GM21528 (cell line): ENCODE data around the gene SEZ6L2.
"Not testable (repeated sequence)": the region's sequence is repeated elsewhere in the genome, so short reads cannot be mapped to it uniquely, and the experiment has no call there.

Source experiments
- ATAC-seq: cut with Tn5 transposase; IDR thresholded peaks from one replicate; pipeline ENCODE4 v1.9.1; 2021; ENCODE audit warnings: mild to moderate bottlenecking, moderate library complexity; ENCODE audit not compliant: unreplicated experiment, low FRiP score

The SEZ6L2 gene

GRCh38 chr16:29891525-29892457, 7.6 kb downstream of the SEZ6L2 start:
- no peak for ATAC-seq

- ATAC-seq, result not testable (repeated sequence)
These were observed 10.0 kb downstream of the SEZ6L2 start for GRCh38 chr16:29889372-29889771.

DNA sequence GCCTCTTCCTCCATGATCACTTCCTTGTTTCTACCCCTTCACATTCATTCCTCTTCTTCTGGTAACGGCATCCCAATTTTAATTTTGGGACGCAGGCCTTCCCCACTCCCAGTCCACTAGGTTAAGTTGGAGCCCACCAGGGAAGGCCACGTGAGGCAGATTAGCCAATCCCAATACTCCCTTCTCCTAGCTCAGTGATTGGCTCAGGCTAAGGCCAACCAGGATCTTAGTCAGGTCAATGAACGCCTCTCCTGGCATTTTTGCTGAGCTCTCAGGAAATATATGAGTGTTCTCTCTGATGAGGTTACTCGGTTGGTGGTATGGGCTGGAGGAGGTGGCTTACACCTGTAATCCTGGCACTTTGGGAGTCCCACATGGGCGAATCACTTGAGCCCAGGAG, 15.4 kb downstream of the SEZ6L2 start:
- ATAC-seq, result no peak

DNA sequence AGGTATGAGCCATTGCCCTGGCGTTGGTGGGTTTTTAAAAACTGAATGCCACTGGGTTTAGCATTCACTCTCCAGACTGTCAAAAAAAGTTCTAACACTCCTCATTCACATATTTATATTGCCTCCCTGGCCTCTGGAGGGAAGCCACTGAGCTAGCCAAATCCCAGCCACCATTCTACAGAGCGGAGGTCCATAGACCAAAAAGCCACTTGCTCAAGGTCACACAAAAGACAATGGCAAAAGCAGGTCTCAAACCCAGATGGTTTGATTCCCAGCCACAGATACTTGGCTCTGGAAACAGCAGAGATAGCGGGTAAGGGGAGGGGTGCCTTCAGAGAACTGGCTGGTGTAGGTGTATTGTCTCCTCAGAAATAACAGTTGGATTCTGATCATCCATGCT, 18.3 kb downstream of the SEZ6L2 start:
- ATAC-seq, result no peak

DNA sequence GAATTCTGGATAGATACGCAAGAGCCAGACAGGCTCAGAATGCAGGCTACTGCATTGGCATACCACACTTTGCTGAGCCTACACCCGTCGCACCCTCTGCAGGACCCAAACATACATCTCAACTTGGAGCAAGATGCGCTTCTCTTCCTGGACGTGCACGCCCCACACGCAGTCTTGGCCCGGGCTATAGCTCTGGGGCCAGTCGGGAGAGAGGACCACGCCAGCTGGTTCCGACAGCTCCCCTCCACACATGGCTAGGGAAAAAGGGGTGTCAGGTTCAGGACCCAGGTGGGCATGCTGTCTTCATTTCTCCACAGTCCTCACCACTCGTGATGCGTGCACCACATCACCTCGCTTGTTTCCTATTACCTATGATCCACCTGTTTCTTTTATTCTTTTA, 21.2 kb downstream of the SEZ6L2 start:
- no peak for ATAC-seq

DNA sequence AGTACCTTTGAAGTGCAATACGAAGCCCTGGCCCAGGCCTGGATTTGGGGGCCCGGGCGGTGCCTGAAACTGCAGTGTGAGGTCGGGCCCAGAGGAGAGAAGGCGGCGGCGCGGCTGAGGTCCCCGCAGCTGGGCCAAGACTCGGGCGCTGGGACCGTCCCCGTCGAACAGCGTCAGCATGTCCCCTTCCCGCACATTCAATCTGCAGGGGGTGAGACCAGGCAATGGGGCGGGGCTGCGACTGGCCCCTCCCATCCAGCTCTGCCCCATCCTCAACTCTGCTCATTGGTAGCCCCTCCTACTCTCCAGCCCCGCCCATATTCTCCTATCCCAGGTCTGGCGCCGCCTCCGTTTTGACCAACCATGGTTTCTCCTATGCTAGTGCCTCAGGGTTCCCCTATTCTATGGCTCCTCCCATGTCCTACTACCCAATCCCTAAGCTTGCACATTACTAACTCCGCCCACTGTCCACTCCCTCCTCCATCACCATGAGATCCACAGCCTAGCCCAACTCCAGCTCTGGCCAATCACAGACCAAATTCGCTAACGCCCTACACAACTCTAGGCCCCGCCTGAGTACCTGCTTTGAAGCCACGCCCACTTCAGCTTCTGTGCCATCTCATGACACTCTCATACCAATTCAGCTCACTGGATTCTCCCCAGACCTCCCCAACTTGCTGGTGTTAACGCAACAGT, 21.9 kb downstream of the SEZ6L2 start:
- no peak for ATAC-seq

DNA sequence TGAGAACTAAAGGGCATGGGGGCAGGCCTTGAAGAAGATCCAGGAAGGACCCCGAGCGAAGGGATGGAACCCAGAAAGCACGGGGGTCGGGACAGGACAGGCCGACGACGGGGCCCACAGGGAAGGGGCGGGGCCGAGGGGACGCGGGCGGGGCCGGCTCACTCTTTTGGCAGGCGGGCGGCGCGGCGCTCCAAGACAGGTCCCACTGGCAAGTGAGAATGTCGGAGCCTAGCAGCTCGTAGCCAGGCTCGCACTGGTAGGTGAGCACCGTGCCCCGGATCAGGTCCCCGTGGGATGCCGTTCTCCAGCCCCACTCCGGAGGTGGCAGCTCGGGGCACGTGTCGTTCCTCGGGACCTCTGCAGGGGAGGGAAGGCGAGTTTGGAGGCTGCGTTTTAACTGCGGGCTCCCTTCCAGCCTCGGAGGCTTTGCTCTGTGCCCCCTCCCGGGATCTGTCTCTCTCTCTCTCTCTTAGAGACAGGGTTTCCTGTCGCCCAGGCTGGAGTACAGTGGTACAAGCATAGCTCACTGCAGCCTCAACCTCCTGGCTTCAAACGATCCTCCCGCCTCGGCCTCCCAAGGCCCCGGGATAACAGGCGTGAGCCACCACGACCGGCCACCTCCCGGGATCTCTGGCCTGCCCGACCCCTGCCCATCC, 22.6 kb downstream of the SEZ6L2 start:
- ATAC-seq, result no peak

GRCh38 chr16:29876217-29876593, 23.1 kb downstream of the SEZ6L2 start:
- ATAC-seq, result no peak

DNA sequence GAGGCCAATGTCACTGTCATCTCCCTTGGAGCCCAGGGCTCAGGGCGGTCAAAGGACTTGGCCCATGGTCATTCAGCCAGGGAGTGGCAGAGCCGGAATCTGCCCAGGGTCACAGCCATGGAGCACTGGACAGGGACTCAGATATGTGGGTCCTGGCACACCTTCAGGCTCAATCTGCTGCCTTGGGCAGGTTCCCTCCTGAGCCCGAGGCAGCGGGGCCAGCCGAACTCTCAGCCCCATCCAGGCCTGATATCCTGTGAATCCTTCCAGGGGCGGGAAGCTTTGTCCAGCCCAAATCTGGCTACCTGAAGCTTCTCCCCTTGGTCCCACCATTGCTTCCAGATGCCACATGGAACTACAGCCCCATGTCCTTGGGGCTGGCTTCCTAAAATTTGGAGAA, 24.1 kb downstream of the SEZ6L2 start:
- no peak for ATAC-seq

DNA sequence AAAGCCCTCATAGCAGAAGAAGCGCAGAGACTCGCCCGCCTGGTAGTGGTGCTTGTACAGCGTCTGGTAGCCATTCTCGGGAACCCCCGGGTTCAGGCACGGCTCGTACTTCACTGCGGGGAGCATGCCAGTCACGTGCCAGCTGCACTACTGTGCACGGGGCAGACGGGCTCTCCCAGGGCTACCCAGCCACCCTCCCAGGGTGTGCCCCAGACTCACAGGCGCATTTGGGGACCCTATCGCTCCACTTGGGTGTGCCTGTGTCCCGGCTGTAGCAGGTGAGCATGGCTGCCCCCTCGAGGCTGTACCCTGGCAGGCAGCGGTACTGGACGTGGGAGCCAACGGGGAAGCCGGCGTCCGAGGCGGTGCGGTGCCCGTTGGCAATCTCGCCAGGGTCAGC, 26.0 kb downstream of the SEZ6L2 start:
- ATAC-seq, result no peak

DNA sequence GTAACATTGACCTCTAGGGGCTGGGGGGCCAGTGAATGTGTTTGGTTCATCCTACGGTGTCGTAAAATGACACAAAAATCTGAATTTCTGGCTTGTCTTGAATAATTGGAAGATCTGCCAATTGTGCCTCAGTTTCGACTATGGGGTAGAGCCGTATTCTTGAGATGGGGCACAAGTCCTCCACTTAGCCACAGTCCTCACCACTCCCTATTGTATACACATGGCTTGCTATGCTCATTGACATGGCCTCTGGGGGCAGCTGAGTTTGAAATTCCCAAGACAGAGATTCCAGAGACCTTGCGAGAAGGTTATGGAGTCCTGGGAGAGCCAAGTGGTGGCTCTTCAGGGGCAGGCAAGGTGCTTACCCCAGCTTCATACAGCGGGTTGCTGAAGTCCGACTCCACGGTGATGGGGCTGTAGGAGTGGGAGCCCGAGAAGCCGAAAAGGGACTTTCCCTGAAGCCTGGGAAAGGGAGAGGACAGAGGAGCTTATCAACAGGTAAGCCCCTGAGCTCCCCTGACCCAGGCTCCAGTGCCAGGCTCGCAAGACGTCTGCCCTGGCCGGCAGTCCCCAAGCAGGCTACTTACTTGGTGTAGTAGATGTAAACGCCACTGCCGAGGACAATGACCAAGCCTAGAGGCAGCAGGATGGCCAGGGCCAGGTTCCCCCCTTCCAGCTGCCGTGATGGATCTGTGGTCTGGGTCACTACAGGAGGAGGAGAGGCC, 27.4 kb downstream of the SEZ6L2 start:
- ATAC-seq, result no peak

- not testable (repeated sequence) for ATAC-seq
These were observed 30.3 kb downstream of the SEZ6L2 start for GRCh38 chr16:29869067-29869466.

DNA sequence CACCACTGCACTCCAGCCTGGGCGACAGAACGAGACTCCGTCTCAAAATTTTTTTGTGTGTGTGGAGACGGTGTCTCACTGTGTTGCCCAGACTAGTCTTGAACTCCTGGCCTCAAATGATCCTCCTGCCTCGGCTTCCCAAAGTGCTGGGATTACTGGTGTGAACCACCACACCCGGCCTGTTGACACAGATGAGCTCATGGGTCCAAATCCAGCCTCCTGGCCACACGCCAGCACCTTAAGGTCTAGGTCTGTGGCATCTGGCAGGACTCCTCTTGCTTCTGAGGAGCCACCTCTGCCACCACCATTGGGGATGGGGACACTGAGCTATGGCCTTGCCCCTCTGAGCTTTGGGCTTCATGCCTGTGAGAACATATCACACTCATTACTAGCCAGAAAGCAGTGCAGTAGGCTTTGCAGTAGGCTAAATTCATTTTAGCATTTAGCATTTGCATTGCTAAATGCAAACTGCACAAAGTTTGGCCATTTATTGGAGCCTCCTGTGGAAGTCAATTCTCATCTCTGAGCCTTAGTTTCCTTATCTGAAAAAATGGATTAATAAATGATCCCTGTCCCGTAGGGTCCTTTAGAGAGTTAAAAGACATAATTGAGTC, 30.8 kb downstream of the SEZ6L2 start:
- ATAC-seq, result no peak

GRCh38 chr16:29864205-29864604, 35.1 kb downstream of the SEZ6L2 start:
- no peak for ATAC-seq

DNA sequence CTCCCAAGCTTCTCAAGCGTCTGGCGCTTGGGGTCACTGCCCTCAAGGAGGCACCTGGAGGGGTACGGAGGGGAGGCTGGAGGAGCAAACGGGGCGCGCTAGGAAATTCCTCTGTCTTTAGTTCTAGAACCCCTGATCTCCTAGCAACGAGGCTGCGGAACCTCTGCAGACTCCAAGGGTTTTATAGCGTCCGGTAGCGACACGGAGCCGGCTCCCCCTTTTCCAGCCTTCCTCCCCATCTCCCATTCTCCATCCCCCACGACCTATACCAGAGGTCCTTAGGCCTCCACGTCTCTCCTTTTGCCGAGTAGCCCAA, 35.7 kb downstream of the SEZ6L2 start:
- ATAC-seq, result no peak

GRCh38 chr16:29862884-29863668, 36.3 kb downstream of the SEZ6L2 start, which contains the start of gene CDIPT:
CDIPT (minus strand) TSS chr16:29863226; CDS start chr16:29862857, 369 bp downstream.
- ATAC-seq, result peak; percentile 83

- no peak for ATAC-seq
These were observed 36.9 kb downstream of the SEZ6L2 start for GRCh38 chr16:29862383-29862883.

DNA sequence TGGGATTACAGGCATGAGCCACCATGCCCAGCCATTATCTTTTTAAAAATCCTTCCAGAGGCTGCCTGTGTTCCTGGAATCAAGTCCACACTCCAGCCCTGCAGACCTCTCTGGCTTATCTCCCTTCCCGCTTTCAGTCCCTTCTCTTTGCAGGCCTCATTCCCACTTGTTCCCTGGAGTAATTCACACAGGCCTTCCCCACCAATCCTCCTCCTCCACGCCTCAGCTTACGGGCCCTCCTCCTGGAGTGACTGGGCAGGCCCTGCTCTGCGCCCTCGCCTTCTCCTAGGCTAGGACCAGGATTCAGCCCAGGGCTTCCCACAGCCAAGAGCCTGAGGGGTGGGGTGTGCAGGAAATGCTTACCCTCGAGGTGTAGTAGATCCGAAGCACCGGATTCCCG, 39.1 kb downstream of the SEZ6L2 start:
- ATAC-seq, result no peak

GRCh38 chr16:29858974-29859373, 40.4 kb downstream of the SEZ6L2 start:
- ATAC-seq, result no peak
